Caco-2 (cell line): ENCODE data around the gene EMD. TPM values are rescaled to one million over a fixed set of nuclear protein-coding genes. Genes with fewer than 3 reads are reported as not detected.
A peak's percentile ranks its signal among the peaks of the same experiment; 100 is the strongest.

ENCODE experiments used
- BruUV-seq: library from RNA; stranded (reverse); fragments of 400-500 nt; replicated peaks from 2 replicates; lab custom pipeline; 2021; lab: Mats Ljungman, UMichigan
- CTCF ChIA-PET: fragments of 300-600 bp; sonication (Branson Sonifier 250); formaldehyde crosslinking; loops from one replicate; lab custom pipeline; 2022; ENCODE audit warnings: antibody characterized with exemption; lab: Charles Lee
- POLR2A ChIA-PET: fragments of 300-600 bp; sonication (Branson Sonifier 250); formaldehyde crosslinking; loops from one replicate; lab custom pipeline; 2022; ENCODE audit warnings: antibody characterized with exemption; lab: Charles Lee
- DNase-seq, 2 experiments: peaks; one replicate each; pipeline versions ENCODE4 v3.0.0 to v3.0.0-alpha.2; 2020 to 2022
- H3K27me3 ChIP-seq: replicated peaks from 2 replicates; pipeline ENCODE4 v1.6.0; 2011; ENCODE audit warnings: low read length; ENCODE audit not compliant: control insufficient read depth, insufficient read depth
- H3K36me3 ChIP-seq: 2 replicates; pipeline ENCODE4 v1.5.1; 2011; ENCODE audit warnings: low read length; ENCODE audit not compliant: control insufficient read depth, insufficient read depth
- H3K4me1 ChIP-seq: fragments of 250-450 bp; sonication (Bioruptor Pico); 2 replicates; pipeline ENCODE4 v1.5.1; 2020; ENCODE audit warnings: mild to moderate bottlenecking
- H3K4me3 ChIP-seq: 2 replicates; pipeline ENCODE4 v1.5.1; 2011; ENCODE audit warnings: low read depth, mild to moderate bottlenecking, control low read depth, low read length
- H3K9me3 ChIP-seq: fragments of 250-450 bp; sonication (Bioruptor Pico); 2 replicates; pipeline ENCODE4 v1.5.1; 2020; ENCODE audit warnings: mild to moderate bottlenecking, moderate library complexity
- H3K27ac Mint-ChIP-seq: one replicate; pipeline ENCODE4 v1.8.0; 2022; ENCODE audit warnings: mixed read lengths; ENCODE audit not compliant: unreplicated experiment
- H3K27me3 Mint-ChIP-seq: one replicate; pipeline ENCODE4 v1.8.0; 2022; ENCODE audit warnings: mixed read lengths; ENCODE audit not compliant: insufficient read depth, unreplicated experiment
- H3K36me3 Mint-ChIP-seq: one replicate; pipeline ENCODE4 v1.8.0; 2022; ENCODE audit warnings: mild to moderate bottlenecking, mixed read lengths; ENCODE audit not compliant: insufficient read depth, unreplicated experiment
- H3K4me1 Mint-ChIP-seq: one replicate; pipeline ENCODE4 v1.8.0; 2022; ENCODE audit warnings: low read depth, mixed read lengths; ENCODE audit not compliant: unreplicated experiment
- H3K4me3 Mint-ChIP-seq: one replicate; pipeline ENCODE4 v1.8.0; 2022; ENCODE audit warnings: mild to moderate bottlenecking, moderate library complexity, mixed read lengths; ENCODE audit not compliant: unreplicated experiment
- H3K9me3 Mint-ChIP-seq: one replicate; pipeline ENCODE4 v1.8.0; 2022; ENCODE audit warnings: mixed read lengths; ENCODE audit not compliant: unreplicated experiment
- intact Hi-C: fragments of 100-400 bp; cut with micrococcal nuclease; formaldehyde crosslinking; loops from one replicate; pipeline ENCODE4 v1.10.0; 2022; ENCODE audit not compliant: unreplicated experiment
- total RNA-seq: library from RNA; stranded (reverse); gene quantifications from 2 replicates; pipeline ENCODE4 v1.2.3, GENCODE V29; 2022
- TF ChIP-seq, protein P1 (sequence below), 2 experiments: fragments of 200-600 bp in 1 of 2; IDR thresholded peaks; 1 replicate in 1 of 2; 2 replicates in 1 of 2; pipeline versions ENCODE4 v1.5.1 to v1.8.0; 2011 to 2022; ENCODE audit warnings: antibody characterized with exemption in 1 of 2, control low read depth in 1 of 2, inconsistent platforms in 1 of 2, low read depth in 1 of 2, low read length in 1 of 2, mild to moderate bottlenecking in 1 of 2, moderate library complexity in 1 of 2; ENCODE audit not compliant: insufficient read depth in 1 of 2, severe bottlenecking in 1 of 2, unreplicated experiment in 1 of 2

EMD gene
- total RNA-seq, 1 experiment from 2014 or later: 70.1 TPM

DNA sequence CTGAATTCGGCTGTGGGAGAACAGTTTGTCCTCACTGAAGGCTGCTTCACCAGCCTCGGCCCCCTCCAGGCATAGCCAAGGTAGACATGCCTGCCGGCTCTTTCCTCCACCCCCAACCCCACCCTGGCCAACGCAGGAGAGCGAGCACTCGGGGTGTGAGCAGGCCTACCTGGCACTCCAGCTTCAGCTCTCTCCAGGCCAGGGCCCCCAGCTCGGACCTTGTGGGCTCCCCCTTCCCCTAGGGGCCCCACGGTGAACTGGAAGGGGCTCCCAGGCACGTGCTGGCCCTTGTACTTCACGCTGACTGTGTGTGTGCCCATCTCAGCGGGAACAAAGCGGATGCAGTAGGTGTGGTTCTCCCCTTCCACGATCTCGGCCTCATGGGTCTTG lies 27.1 kb upstream of the EMD start:
- no peak overlapping the region for H3K4me3 Mint-ChIP-seq
- Histone ChIP-seq H3K9me3 (no peaks in the 10 kb centered on the region), H3K4me3 (no peak overlapping the region), H3K27me3 (no peaks in the 10 kb centered on the region), H3K4me1 (no peaks in the 10 kb centered on the region), H3K36me3 (peaks cover 2% of the 10 kb centered on the region)
- ChIA-PET CTCF (no interaction called here), POLR2A (no interaction called here)
- H3K27ac Mint-ChIP-seq: no peak overlapping the region
- BruUV-seq: no TSS peak
- TF ChIP-seq, protein P1, sequence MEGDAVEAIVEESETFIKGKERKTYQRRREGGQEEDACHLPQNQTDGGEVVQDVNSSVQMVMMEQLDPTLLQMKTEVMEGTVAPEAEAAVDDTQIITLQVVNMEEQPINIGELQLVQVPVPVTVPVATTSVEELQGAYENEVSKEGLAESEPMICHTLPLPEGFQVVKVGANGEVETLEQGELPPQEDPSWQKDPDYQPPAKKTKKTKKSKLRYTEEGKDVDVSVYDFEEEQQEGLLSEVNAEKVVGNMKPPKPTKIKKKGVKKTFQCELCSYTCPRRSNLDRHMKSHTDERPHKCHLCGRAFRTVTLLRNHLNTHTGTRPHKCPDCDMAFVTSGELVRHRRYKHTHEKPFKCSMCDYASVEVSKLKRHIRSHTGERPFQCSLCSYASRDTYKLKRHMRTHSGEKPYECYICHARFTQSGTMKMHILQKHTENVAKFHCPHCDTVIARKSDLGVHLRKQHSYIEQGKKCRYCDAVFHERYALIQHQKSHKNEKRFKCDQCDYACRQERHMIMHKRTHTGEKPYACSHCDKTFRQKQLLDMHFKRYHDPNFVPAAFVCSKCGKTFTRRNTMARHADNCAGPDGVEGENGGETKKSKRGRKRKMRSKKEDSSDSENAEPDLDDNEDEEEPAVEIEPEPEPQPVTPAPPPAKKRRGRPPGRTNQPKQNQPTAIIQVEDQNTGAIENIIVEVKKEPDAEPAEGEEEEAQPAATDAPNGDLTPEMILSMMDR (IDR thresholded peaks at IDR 0.05; ENCODE audit: insufficient read depth in 1 of 2, low read depth in 1 of 2, low read length in 1 of 2, severe bottlenecking in 1 of 2, unreplicated experiment in 1 of 2): no peak
- no peaks in the 10 kb centered on the region for H3K9me3 Mint-ChIP-seq
- intact Hi-C loops: no loop called here
- H3K36me3 Mint-ChIP-seq: peaks cover 84% of the 10 kb centered on the region
- no peak for DNase-seq
- no peaks in the 10 kb centered on the region for H3K27me3 Mint-ChIP-seq
- no peaks in the 10 kb centered on the region for H3K4me1 Mint-ChIP-seq

DNA sequence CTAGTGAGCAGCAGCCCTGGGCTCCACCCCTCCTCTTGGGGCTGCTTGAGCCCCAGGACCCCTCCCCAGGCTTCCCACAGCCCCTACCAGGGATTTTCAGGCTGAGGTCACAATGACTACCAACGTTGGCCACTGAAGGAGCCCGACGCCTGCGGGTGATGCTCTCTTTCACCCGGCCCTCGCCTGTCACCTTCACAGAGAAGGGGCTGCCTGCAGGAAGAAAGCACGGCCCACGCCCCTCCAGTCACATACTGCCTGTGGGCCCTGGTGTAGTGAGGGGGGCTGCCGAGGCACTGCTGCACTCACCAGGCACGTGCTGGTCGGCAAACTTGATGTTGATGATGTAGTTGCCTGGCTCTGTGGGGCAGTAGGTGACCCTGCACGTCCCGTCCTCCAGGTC lies 26.6 kb upstream of the EMD start:
- Histone ChIP-seq H3K9me3 (no peaks in the 10 kb centered on the region), H3K4me3 (no peak overlapping the region), H3K27me3 (no peaks in the 10 kb centered on the region), H3K4me1 (no peaks in the 10 kb centered on the region), H3K36me3 (peaks cover 2% of the 10 kb centered on the region)
- Mint-ChIP-seq H3K9me3 (no peaks in the 10 kb centered on the region), H3K27ac (no peak overlapping the region), H3K36me3 (peaks cover 84% of the 10 kb centered on the region), H3K27me3 (no peaks in the 10 kb centered on the region), H3K4me3 (no peak overlapping the region), H3K4me1 (no peaks in the 10 kb centered on the region)
- TSS peak; percentile 40 for BruUV-seq
- POLR2A ChIA-PET: no interaction called here
- DNase-seq: no peak
- TF ChIP-seq, protein P1 (IDR thresholded peaks at IDR 0.05; ENCODE audit: insufficient read depth in 1 of 2, low read depth in 1 of 2, low read length in 1 of 2, severe bottlenecking in 1 of 2, unreplicated experiment in 1 of 2): no peak
- CTCF ChIA-PET: no interaction called here
- intact Hi-C loops: no loop called here

GRCh38 chrX:154353172-154353843 lies 25.8 kb upstream of the EMD start:
- CTCF ChIA-PET: no interaction called here
- Histone ChIP-seq H3K4me1 (no peaks in the 10 kb centered on the region), H3K27me3 (no peaks in the 10 kb centered on the region), H3K9me3 (no peaks in the 10 kb centered on the region), H3K4me3 (no peak overlapping the region), H3K36me3 (peaks cover 2% of the 10 kb centered on the region)
- no peak for DNase-seq
- H3K27me3 Mint-ChIP-seq: no peaks in the 10 kb centered on the region
- no peaks in the 10 kb centered on the region for H3K4me1 Mint-ChIP-seq
- H3K4me3 Mint-ChIP-seq: no peak overlapping the region
- no TSS peak for BruUV-seq
- no peaks in the 10 kb centered on the region for H3K9me3 Mint-ChIP-seq
- intact Hi-C loops: no loop called here
- H3K27ac Mint-ChIP-seq: no peak overlapping the region
- H3K36me3 Mint-ChIP-seq: peaks cover 84% of the 10 kb centered on the region
- TF ChIP-seq, protein P1 (IDR thresholded peaks at IDR 0.05; ENCODE audit: insufficient read depth in 1 of 2, low read depth in 1 of 2, low read length in 1 of 2, severe bottlenecking in 1 of 2, unreplicated experiment in 1 of 2): no peak
- POLR2A ChIA-PET: no interaction called here
